Neural progenitor cell (in vitro differentiated cells): ENCODE measurements around the gene IQCK.

Experiments
- CTCF ChIP-seq: fragments of 200-600 bp; sonication (generic); IDR thresholded peaks from 2 replicates; pipeline ENCODE4 v1.5.1; 2017; ENCODE audit warnings: antibody characterized with exemption, mild to moderate bottlenecking
- EZH2 ChIP-seq: fragments of 200-600 bp; sonication (generic); IDR thresholded peaks from 2 replicates; pipeline ENCODE4 v1.6.1; 2017; ENCODE audit warnings: antibody characterized with exemption, mild to moderate bottlenecking, moderate library complexity
- EZH2phosphoT487 ChIP-seq: fragments of 200-600 bp; sonication (generic); IDR thresholded peaks from 2 replicates; pipeline ENCODE4 v1.6.1; 2017; ENCODE audit warnings: antibody characterized with exemption

DNA sequence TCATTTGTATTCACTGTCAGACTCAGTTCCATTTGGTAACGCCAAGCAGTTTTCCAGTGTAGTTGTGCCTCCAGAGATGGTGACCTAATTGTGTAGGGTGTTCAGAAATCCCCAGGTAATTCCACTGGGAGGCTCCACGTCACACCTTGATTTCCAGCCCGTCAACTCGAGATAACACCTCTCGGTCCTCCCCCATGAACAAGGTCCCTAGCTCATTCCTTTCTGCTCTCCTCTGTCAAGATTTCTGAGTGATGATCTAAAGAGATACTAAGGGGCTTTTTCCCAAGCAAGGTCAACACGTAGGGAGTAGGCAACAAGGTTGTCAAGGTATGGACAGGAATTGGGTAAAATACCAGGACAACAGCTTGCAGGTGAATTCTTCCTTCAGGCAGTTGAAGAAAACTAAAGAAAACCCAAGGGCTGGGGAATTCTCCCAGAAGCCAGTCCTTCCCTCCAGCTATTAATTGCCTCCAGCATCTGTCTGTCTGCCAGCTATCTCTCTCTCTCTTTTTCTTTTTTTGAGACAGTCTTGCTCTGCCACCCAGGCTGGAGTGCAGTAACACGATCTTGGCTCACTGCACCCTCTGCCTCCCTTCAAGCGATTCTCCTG is 135.2 kb downstream of the IQCK start:
- no peak for TF ChIP-seq CTCF
- TF ChIP-seq EZH2phosphoT487, result no peak
- TF ChIP-seq EZH2, result no peak
